NB4 (cell line): ENCODE data around the gene COG2.

Experiments used
- POLR2A ChIP-seq: IDR thresholded peaks from 2 replicates; pipeline ENCODE4 v1.6.1; 2011; ENCODE audit warnings: mild to moderate bottlenecking; ENCODE audit not compliant: insufficient read length; ENCODE audit errors: extremely low read depth
- TF ChIP-seq, protein P1 (sequence below): IDR thresholded peaks from one replicate; pipeline ENCODE4 v1.5.1; 2012; ENCODE audit warnings: low read depth, low read length

DNA sequence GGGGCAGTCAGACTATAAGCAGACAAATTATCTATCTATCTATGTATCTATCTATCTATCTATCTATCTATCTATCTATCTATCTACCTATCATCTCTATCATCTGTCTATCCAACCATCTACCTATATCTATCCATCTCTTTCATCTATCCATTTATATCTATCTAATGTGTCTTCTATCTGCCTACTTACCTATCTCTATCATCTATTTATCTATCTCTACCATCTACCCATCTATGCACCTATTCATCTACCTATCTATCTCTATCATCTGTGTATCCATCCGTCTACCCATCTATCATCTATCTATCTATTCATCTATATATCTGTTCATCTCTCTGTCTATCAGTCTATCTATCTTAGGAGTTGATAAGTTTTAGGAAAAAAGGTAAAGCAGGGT is 10.8 kb upstream of the COG2 start:
- TF ChIP-seq, protein P1, sequence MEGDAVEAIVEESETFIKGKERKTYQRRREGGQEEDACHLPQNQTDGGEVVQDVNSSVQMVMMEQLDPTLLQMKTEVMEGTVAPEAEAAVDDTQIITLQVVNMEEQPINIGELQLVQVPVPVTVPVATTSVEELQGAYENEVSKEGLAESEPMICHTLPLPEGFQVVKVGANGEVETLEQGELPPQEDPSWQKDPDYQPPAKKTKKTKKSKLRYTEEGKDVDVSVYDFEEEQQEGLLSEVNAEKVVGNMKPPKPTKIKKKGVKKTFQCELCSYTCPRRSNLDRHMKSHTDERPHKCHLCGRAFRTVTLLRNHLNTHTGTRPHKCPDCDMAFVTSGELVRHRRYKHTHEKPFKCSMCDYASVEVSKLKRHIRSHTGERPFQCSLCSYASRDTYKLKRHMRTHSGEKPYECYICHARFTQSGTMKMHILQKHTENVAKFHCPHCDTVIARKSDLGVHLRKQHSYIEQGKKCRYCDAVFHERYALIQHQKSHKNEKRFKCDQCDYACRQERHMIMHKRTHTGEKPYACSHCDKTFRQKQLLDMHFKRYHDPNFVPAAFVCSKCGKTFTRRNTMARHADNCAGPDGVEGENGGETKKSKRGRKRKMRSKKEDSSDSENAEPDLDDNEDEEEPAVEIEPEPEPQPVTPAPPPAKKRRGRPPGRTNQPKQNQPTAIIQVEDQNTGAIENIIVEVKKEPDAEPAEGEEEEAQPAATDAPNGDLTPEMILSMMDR, result no peak
- no peak for TF ChIP-seq POLR2A
